GM19193 (cell line): Measurements from ENCODE around the gene ALDH1L1.

Experiments
- POLR2A ChIP-seq: IDR thresholded peaks from 4 replicates; pipeline ENCODE4 v1.6.1; 2011; ENCODE audit not compliant: insufficient read depth, insufficient read length; ENCODE audit errors: extremely low read depth

The ALDH1L1 gene

GRCh38 chr3:126124148-126124868 lies 56.1 kb downstream of the ALDH1L1 start:
- no peak for TF ChIP-seq POLR2A

- no peak for TF ChIP-seq POLR2A
These were observed 58.8 kb downstream of the ALDH1L1 start for GRCh38 chr3:126121632-126122031.

GRCh38 chr3:126121074-126121473 lies 59.3 kb downstream of the ALDH1L1 start:
- TF ChIP-seq POLR2A, result no peak

- TF ChIP-seq POLR2A, result no peak
These were observed 60.4 kb downstream of the ALDH1L1 start for GRCh38 chr3:126119976-126120375.

GRCh38 chr3:126119008-126119675 lies 61.2 kb downstream of the ALDH1L1 start:
- no peak for TF ChIP-seq POLR2A

GRCh38 chr3:126118591-126118990 lies 61.8 kb downstream of the ALDH1L1 start:
- TF ChIP-seq POLR2A, result no peak

GRCh38 chr3:126117786-126118185 lies 62.6 kb downstream of the ALDH1L1 start:
- no peak for TF ChIP-seq POLR2A

- TF ChIP-seq POLR2A, result no peak
These were observed 63.2 kb downstream of the ALDH1L1 start for GRCh38 chr3:126117212-126117611.

- TF ChIP-seq POLR2A, result no peak
These were observed 63.9 kb downstream of the ALDH1L1 start for GRCh38 chr3:126116526-126116925.

GRCh38 chr3:126114443-126115386 lies 65.7 kb downstream of the ALDH1L1 start:
- TF ChIP-seq POLR2A, result no peak

GRCh38 chr3:126113733-126114442 lies 66.5 kb downstream of the ALDH1L1 start:
- TF ChIP-seq POLR2A, result no peak

- no peak for TF ChIP-seq POLR2A
These were observed 67.2 kb downstream of the ALDH1L1 start for GRCh38 chr3:126113238-126113555.

GRCh38 chr3:126112531-126113237 lies 67.7 kb downstream of the ALDH1L1 start:
- TF ChIP-seq POLR2A, result no peak
